Adrenal gland (tissue), 12 donors: ENCODE measurements around the gene OR10A6. TPM values are rescaled to one million over a fixed set of nuclear protein-coding genes. Genes with fewer than 3 reads are reported as not detected.

ENCODE experiments used
- DNase-seq, 7 donors: peaks; one replicate each; pipeline ENCODE4 v3.0.0-alpha.2; 2019 to 2020
- H3K27ac ChIP-seq, 5 donors: fragments of 200-600 bp; sonication (generic) in 4 of 5; 1 replicate in 3 of 5; 2 replicates in 2 of 5; pipeline versions ENCODE4 v1.5.1 to v1.8.0; 2016 to 2020; ENCODE audit warnings: mild to moderate bottlenecking in 1 of 5
- H3K27me3 ChIP-seq: fragments of 200-600 bp; 2 replicates; pipeline ENCODE4 v1.8.0; 2021
- H3K36me3 ChIP-seq, 2 donors: fragments of 200-600 bp; replicated peaks in 1 of 2; 1 replicate in 1 of 2; 2 replicates in 1 of 2; pipeline versions ENCODE4 v1.5.1 to v1.8.0; 2018 to 2022
- H3K4me1 ChIP-seq, 2 donors: fragments of 200-600 bp; replicated peaks in 1 of 2; 1 replicate in 1 of 2; 2 replicates in 1 of 2; pipeline versions ENCODE4 v1.5.1 to v1.8.0; 2018 to 2021
- H3K4me3 ChIP-seq, 4 donors: fragments of 200-600 bp; sonication (generic) in 3 of 4; one replicate each; pipeline ENCODE4 v1.5.1; 2016 to 2018
- H3K9me3 ChIP-seq, 3 donors: fragments of 200-600 bp; sonication (generic) in 1 of 3; replicated peaks in 1 of 3; 1 replicate in 2 of 3; 2 replicates in 1 of 3; pipeline versions ENCODE4 v1.5.1 to v1.8.0; 2016 to 2021
- CTCF ChIP-seq, 6 experiments: fragments of 450-650 bp in 4 of 6; fragments of 200-600 bp in 2 of 6; sonication (generic) in 1 of 6; IDR thresholded peaks; 1 replicate in 5 of 6; 2 replicates in 1 of 6; pipeline versions ENCODE4 v1.5.1 to v1.8.0; 2016 to 2021; ENCODE audit warnings: antibody characterized with exemption in 6 of 6, mild to moderate bottlenecking in 2 of 6, moderate library complexity in 1 of 6
- POLR2A ChIP-seq, 2 donors: fragments of 450-650 bp; IDR thresholded peaks; one replicate each; pipeline ENCODE4 v1.6.1; 2017; ENCODE audit warnings: antibody characterized with exemption in 2 of 2, mild to moderate bottlenecking in 2 of 2, moderate library complexity in 1 of 2
- WGBS, 4 donors: extraction: QIAGEN DNeasy Blood & Tissue Kit in 2 of 4; methylation state at CpG; one replicate each; pipeline versions ENCODE4 v1.1.5 to v1.1.7; 2013 to 2017; 5-methylcytosine and 5-hydroxymethylcytosine counted together
- intact Hi-C, 2 donors: fragments of 100-400 bp; cut with DNase I; formaldehyde crosslinking; loops; one replicate each; pipeline versions ENCODE4 v1.14.1 to v1.15.0; 2022 to 2023
- polyA plus RNA-seq, 3 donors: library from polyadenylated mRNA; stranded (reverse); fragments of 200-250 nt in 2 of 3; fragments of 350-450 nt in 1 of 3; fragmentation: Illumina TruSeq in 1 of 3; extraction: RNeasy Lipid Tissue Mini Kit (QIAGEN cat#74804) in 1 of 3; gene quantifications; one replicate each; pipeline ENCODE4 v1.2.3, GENCODE V29; 2013 to 2014
- total RNA-seq, 9 donors: library from RNA; depleted of rRNA in 4 of 9; stranded (reverse); fragments of >200 nt in 4 of 9; fragments of 120-200 nt in 1 of 9; fragmentation: NEBNext Ultra II Directional in 1 of 9; extraction: Animal tissue kit (Norgen Biotek cat#: 25700) in 1 of 9; gene quantifications; one replicate each; pipeline versions ENCODE4 v1.1.0 to v1.2.4, GENCODE V29; 2013 to 2023
- donor health status: healthy with polysubstance abuse.
- donor health status: Bipolar disorder and iron deficiency.
- donor health status: DM: yes; HTN: yes; CAD: no.
- donor health status: DM: no; HTN: no; CAD: no.
- donor health status: DM: no; HTN: no; CAD: no.
- donor health status: DM: yes; HTN: yes; CAD: no.

Gene OR10A6
- total and polyA plus RNA-seq, 12 donors, result not detected

GRCh38 chr11:7941146-7941545 lies 10.1 kb upstream of the OR10A6 start:
- Histone ChIP-seq H3K36me3 (no peaks in the 10 kb centered on the region), H3K27me3 (no peaks in the 10 kb centered on the region), H3K4me3 (no peak overlapping the region), H3K9me3 (peaks cover 0 to 9% (median 0%) of the 10 kb centered on the region in 3 donors), H3K4me1 (no peaks in the 10 kb centered on the region), H3K27ac (no peak overlapping the region)
- 47 to 62% (median 50%) methylated on average over 5 of the region's 5 CpGs for WGBS, 4 donors
- TF ChIP-seq POLR2A (IDR thresholded peaks at IDR 0.05) (no peak), CTCF (IDR thresholded peaks at IDR 0.05) (no peak)
- DNase-seq, result no peak
- intact Hi-C loops, result no loop called here

GRCh38 chr11:7936615-7937014 lies 5.5 kb upstream of the OR10A6 start:
- WGBS, 4 donors, result 21 to 32% (median 30%) methylated on average over 1 of the region's 1 CpG
- no peaks in the 10 kb centered on the region for H3K27me3 ChIP-seq
- no peaks in the 10 kb centered on the region for H3K4me1 ChIP-seq
- H3K36me3 ChIP-seq, result no peaks in the 10 kb centered on the region
- intact Hi-C loops, result no loop called here
- no peak overlapping the region for H3K4me3 ChIP-seq
- no peaks in the 10 kb centered on the region for H3K9me3 ChIP-seq
- no peak for DNase-seq
- TF ChIP-seq POLR2A (IDR thresholded peaks at IDR 0.05) (no peak), CTCF (IDR thresholded peaks at IDR 0.05) (no peak)
- H3K27ac ChIP-seq, result no peak overlapping the region

- TF ChIP-seq POLR2A (IDR thresholded peaks at IDR 0.05) (no peak), CTCF (IDR thresholded peaks at IDR 0.05) (no peak)
- no peak for DNase-seq
- Histone ChIP-seq H3K4me1 (no peaks in the 10 kb centered on the region), H3K36me3 (no peaks in the 10 kb centered on the region), H3K27me3 (peaks cover 7% of the 10 kb centered on the region), H3K9me3 (no peaks in the 10 kb centered on the region), H3K27ac (no peak overlapping the region), H3K4me3 (no peak overlapping the region)
- intact Hi-C loops, result no loop called here
- 75 to 81% (median 81%) methylated on average over 6 of the region's 6 CpGs for WGBS, 4 donors
These were observed 3.4 kb downstream of the OR10A6 start for GRCh38 chr11:7927635-7928034.

- no peaks in the 10 kb centered on the region for H3K36me3 ChIP-seq
- no peaks in the 10 kb centered on the region for H3K4me1 ChIP-seq
- TF ChIP-seq POLR2A (IDR thresholded peaks at IDR 0.05) (no peak), CTCF (IDR thresholded peaks at IDR 0.05) (no peak)
- H3K9me3 ChIP-seq, result no peaks in the 10 kb centered on the region
- WGBS, 4 donors, result 81 to 88% (median 85%) methylated on average over 2 of the region's 2 CpGs
- DNase-seq, result no peak
- peaks cover 7% of the 10 kb centered on the region for H3K27me3 ChIP-seq
- H3K4me3 ChIP-seq, result no peak overlapping the region
- H3K27ac ChIP-seq, result no peak overlapping the region
- intact Hi-C loops, result no loop called here
These were observed 6.5 kb downstream of the OR10A6 start for GRCh38 chr11:7924536-7924935.
